IMR-90 (cell line): ENCODE measurements around the gene MGAT5. TPM values are rescaled to one million over a fixed set of nuclear protein-coding genes. Genes with fewer than 3 reads are reported as not detected.

ENCODE experiments used
- ATAC-seq: fragments of 200-7000 bp; cut with Tn5 transposase; 2 replicates; pipeline ENCODE4 v1.9.1; 2020; ENCODE audit warnings: low read depth, mild to moderate bottlenecking, moderate library complexity
- BruUV-seq: library from RNA; stranded (reverse); fragments of 400-500 nt; replicated peaks from 2 replicates; lab custom pipeline; 2021; lab: Mats Ljungman, UMichigan
- CTCF ChIA-PET: fragments of 300-600 bp; formaldehyde crosslinking; extraction: SDS; loops from one replicate; lab custom pipeline; 2021; ENCODE audit warnings: antibody characterized with exemption; lab: Yijun Ruan, JAX
- POLR2A ChIA-PET: fragments of 300-600 bp; sonication (Branson Sonifier 250); formaldehyde crosslinking; loops from one replicate; lab custom pipeline; 2022; ENCODE audit warnings: antibody characterized with exemption; ENCODE audit not compliant: unreplicated experiment; lab: Charles Lee
- DNase-seq: peaks from one replicate; pipeline ENCODE4 v3.0.0; 2013
- H2AFZ ChIP-seq: replicated peaks from 2 replicates; pipeline ENCODE3; 2013; ENCODE audit warnings: low read length, mild to moderate bottlenecking; ENCODE audit not compliant: poor library complexity
- H2AK5ac ChIP-seq: 2 replicates; pipeline ENCODE4 v1.6.1; 2013; ENCODE audit warnings: low read depth, low read length, inconsistent platforms
- H2AK9ac ChIP-seq: replicated peaks from 2 replicates; pipeline ENCODE3; 2013; ENCODE audit warnings: mild to moderate bottlenecking, low read depth, low read length, moderate library complexity; ENCODE audit not compliant: poor library complexity
- H2BK120ac ChIP-seq: 2 replicates; pipeline ENCODE4 v1.6.1; 2013; ENCODE audit warnings: low read depth, low read length, inconsistent platforms
- H2BK15ac ChIP-seq: 3 replicates; pipeline ENCODE4 v1.6.1; 2013; ENCODE audit warnings: low read depth, low read length, inconsistent platforms
- H2BK20ac ChIP-seq: 2 replicates; pipeline ENCODE4 v1.6.1; 2013; ENCODE audit warnings: low read depth, mild to moderate bottlenecking, inconsistent platforms, low read length, moderate library complexity
- H2BK5ac ChIP-seq: 2 replicates; pipeline ENCODE4 v1.6.1; 2013; ENCODE audit warnings: mild to moderate bottlenecking, low read depth, low read length, inconsistent platforms; ENCODE audit not compliant: poor library complexity, severe bottlenecking
- H3K14ac ChIP-seq: replicated peaks from 2 replicates; pipeline ENCODE4 v1.6.1; 2013; ENCODE audit warnings: low read depth, low read length, inconsistent platforms
- H3K18ac ChIP-seq: 2 replicates; pipeline ENCODE4 v1.6.1; 2013; ENCODE audit warnings: low read depth, low read length, control low read depth
- H3K23ac ChIP-seq: 2 replicates; pipeline ENCODE4 v1.6.1; 2013; ENCODE audit warnings: low read depth, low read length, inconsistent platforms
- H3K27ac ChIP-seq: 2 replicates; pipeline ENCODE4 v1.5.1; 2013; ENCODE audit warnings: mild to moderate bottlenecking, control low read depth, low read length; ENCODE audit not compliant: insufficient read depth
- H3K27me3 ChIP-seq: 2 replicates; pipeline ENCODE4 v1.6.1; 2013; ENCODE audit warnings: low read length; ENCODE audit not compliant: control insufficient read depth, insufficient read depth
- H3K36me3 ChIP-seq: 2 replicates; pipeline ENCODE4 v1.6.1; 2013; ENCODE audit warnings: low read length, mixed read lengths; ENCODE audit not compliant: control insufficient read depth, insufficient read depth
- H3K4ac ChIP-seq: 2 replicates; pipeline ENCODE4 v1.6.1; 2013; ENCODE audit warnings: low read depth, low read length, inconsistent platforms
- H3K4me1 ChIP-seq: 2 replicates; pipeline ENCODE4 v1.6.1; 2013; ENCODE audit warnings: low read length, mixed read lengths; ENCODE audit not compliant: control insufficient read depth, insufficient read depth
- H3K4me2 ChIP-seq: 2 replicates; pipeline ENCODE4 v1.6.1; 2013; ENCODE audit warnings: low read depth, mild to moderate bottlenecking, control low read depth, low read length, moderate library complexity
- H3K4me3 ChIP-seq: 2 replicates; pipeline ENCODE4 v1.5.1; 2013; ENCODE audit warnings: low read depth, mild to moderate bottlenecking, control low read depth, low read length, moderate library complexity; ENCODE audit not compliant: insufficient read depth
- H3K56ac ChIP-seq: 2 replicates; pipeline ENCODE4 v1.6.1; 2013; ENCODE audit warnings: low read length, inconsistent platforms; ENCODE audit not compliant: insufficient read depth; ENCODE audit errors: extremely low read depth
- H3K79me1 ChIP-seq, 2 experiments: 2 replicates each; pipeline ENCODE4 v1.6.1; 2013; ENCODE audit warnings: low read length in 2 of 2, inconsistent platforms in 1 of 2, low read depth in 1 of 2
- H3K9ac ChIP-seq: 2 replicates; pipeline ENCODE4 v1.6.1; 2013; ENCODE audit warnings: low read depth, low read length, control low read depth
- H3K9me1 ChIP-seq: 2 replicates; pipeline ENCODE4 v1.6.1; 2013; ENCODE audit warnings: low read length, inconsistent platforms; ENCODE audit not compliant: insufficient read depth
- H3K9me3 ChIP-seq: 2 replicates; pipeline ENCODE4 v1.6.1; 2013; ENCODE audit warnings: low read length; ENCODE audit not compliant: control insufficient read depth, insufficient read depth
- H4K20me1 ChIP-seq: 2 replicates; pipeline ENCODE4 v1.6.1; 2013; ENCODE audit warnings: low read length, inconsistent platforms; ENCODE audit not compliant: insufficient read depth
- H4K5ac ChIP-seq: 2 replicates; pipeline ENCODE4 v1.6.1; 2013; ENCODE audit warnings: mild to moderate bottlenecking, low read depth, low read length, control low read depth
- H4K8ac ChIP-seq, 2 experiments: 2 replicates each; pipeline ENCODE4 v1.6.1; 2013; ENCODE audit warnings: low read depth in 2 of 2, low read length in 2 of 2, control low read depth in 1 of 2, inconsistent platforms in 1 of 2
- H4K91ac ChIP-seq: 2 replicates; pipeline ENCODE4 v1.6.1; 2013; ENCODE audit warnings: low read depth, low read length, inconsistent platforms; ENCODE audit not compliant: insufficient read depth
- BHLHE40 ChIP-seq: fragments of 150-350 bp; IDR thresholded peaks from 2 replicates; pipeline ENCODE4 v1.6.1; 2016; ENCODE audit warnings: mild to moderate bottlenecking, low read depth, low read length
- CEBPB ChIP-seq: IDR thresholded peaks from 2 replicates; pipeline ENCODE4 v1.6.1; 2012; ENCODE audit warnings: low read depth, low read length, improper control_type of control experiment
- CHD1 ChIP-seq: IDR thresholded peaks from 2 replicates; pipeline ENCODE4 v1.6.1; 2012; ENCODE audit warnings: low read depth, low read length, improper control_type of control experiment
- CTCF ChIP-seq: conservative IDR thresholded peaks from 2 replicates; pipeline ENCODE4 v1.5.1; 2012; ENCODE audit warnings: mild to moderate bottlenecking, low read depth, low read length, improper control_type of control experiment
- ELK1 ChIP-seq: fragments of 150-350 bp; IDR thresholded peaks from 2 replicates; pipeline ENCODE4 v1.6.1; 2016; ENCODE audit warnings: low read depth, mild to moderate bottlenecking, low read length, moderate library complexity, borderline replicate concordance
- FOS ChIP-seq: fragments of 150-350 bp; IDR thresholded peaks from 2 replicates; pipeline ENCODE4 v1.6.1; 2016; ENCODE audit warnings: low read depth, low read length
- MAFK ChIP-seq: IDR thresholded peaks from 2 replicates; pipeline ENCODE4 v1.6.1; 2012; ENCODE audit warnings: low read depth, low read length, improper control_type of control experiment
- MAZ ChIP-seq: IDR thresholded peaks from 2 replicates; pipeline ENCODE4 v1.6.1; 2012; ENCODE audit warnings: low read depth, mild to moderate bottlenecking, low read length, improper control_type of control experiment, moderate library complexity, borderline replicate concordance
- MXI1 ChIP-seq: IDR thresholded peaks from 2 replicates; pipeline ENCODE4 v1.6.1; 2012; ENCODE audit warnings: low read depth, mild to moderate bottlenecking, low read length, moderate library complexity, borderline replicate concordance
- NFE2L2 ChIP-seq: fragments of 150-350 bp; IDR thresholded peaks from 2 replicates; pipeline ENCODE4 v1.6.1; 2016; ENCODE audit warnings: low read depth, mild to moderate bottlenecking, low read length
- POLR2A ChIP-seq: IDR thresholded peaks from 2 replicates; pipeline ENCODE4 v1.6.1; 2012; ENCODE audit warnings: mild to moderate bottlenecking, low read depth, low read length
- RAD21 ChIP-seq: IDR thresholded peaks from 2 replicates; pipeline ENCODE4 v1.6.1; 2012; ENCODE audit warnings: low read length, improper control_type of control experiment
- RCOR1 ChIP-seq: IDR thresholded peaks from 2 replicates; pipeline ENCODE4 v1.6.1; 2012; ENCODE audit warnings: mild to moderate bottlenecking, low read length, improper control_type of control experiment; ENCODE audit not compliant: insufficient replicate concordance
- RFX5 ChIP-seq: IDR thresholded peaks from 2 replicates; pipeline ENCODE4 v1.8.0; 2012; ENCODE audit warnings: low read depth, mild to moderate bottlenecking, low read length, moderate library complexity
- SMC3 ChIP-seq: fragments of 150-350 bp; IDR thresholded peaks from 2 replicates; pipeline ENCODE4 v1.6.1; 2016; ENCODE audit warnings: low read depth, mild to moderate bottlenecking, antibody characterized with exemption, low read length, moderate library complexity
- USF2 ChIP-seq: fragments of 150-350 bp; IDR thresholded peaks from 2 replicates; pipeline ENCODE4 v1.6.1; 2017; ENCODE audit warnings: mild to moderate bottlenecking, antibody characterized with exemption, low read length, low read depth
- WGBS, 2 experiments: methylation state at CpG; one replicate each; pipeline versions ENCODE4 v1.1.5 to v1.1.7; 2013; ENCODE audit warnings: missing lambda C conversion rate in 2 of 2; ENCODE audit not compliant: insufficient read length in 1 of 2; ENCODE audit errors: extremely low coverage in 2 of 2; 5-methylcytosine and 5-hydroxymethylcytosine counted together
- dilution Hi-C: fragments of 300-500 bp; cut with HindIII; formaldehyde crosslinking; loops from one replicate; pipeline ENCODE4 v1.14.3; 2018; ENCODE audit warnings: low sequenced_read_pairs; ENCODE audit not compliant: unreplicated experiment
- in situ Hi-C: fragments of 300-500 bp; cut with MboI; formaldehyde crosslinking; loops from 3 replicates; pipeline ENCODE4 v1.14.3; 2019; ENCODE audit warnings: low sequenced_read_pairs, inconsistent platforms, mixed read lengths
- intact Hi-C: fragments of 100-400 bp; cut with micrococcal nuclease; formaldehyde crosslinking; loops from 2 replicates; pipeline ENCODE4 v1.10.0; 2022
- polyA plus RNA-seq, 3 experiments: library from polyadenylated mRNA; depleted of rRNA; stranded (reverse); fragments of >200 nt; gene quantifications; 2 replicates each; pipeline ENCODE4 v1.2.3, GENCODE V29; 2012; ENCODE audit warnings: low replicate concordance in 1 of 3
- total RNA-seq: library from RNA; depleted of rRNA; stranded (reverse); fragments of >200 nt; gene quantifications from 2 replicates; pipeline ENCODE4 v1.2.3, GENCODE V29; 2012

The MGAT5 gene
- total and polyA plus RNA-seq, 2 of the 4 experiments (the other 2 are of a cell fraction): 22.9 to 59.9 TPM

GRCh38 chr2:134502104-134502503, 248.2 kb downstream of the MGAT5 start:
- Histone ChIP-seq H2BK15ac (no peak overlapping the region), H2AFZ (no peak overlapping the region), H3K9me3 (no peaks in the 10 kb centered on the region), H4K20me1 (no peaks in the 10 kb centered on the region), H4K8ac (no peak overlapping the region), H3K4me2 (no peak overlapping the region), H3K79me1 (no peaks in the 10 kb centered on the region), H3K36me3 (no peaks in the 10 kb centered on the region), H3K14ac (no peak overlapping the region), H3K4me1 (no peaks in the 10 kb centered on the region), H3K27ac (no peak overlapping the region), H3K18ac (no peak overlapping the region), H3K23ac (no peak overlapping the region), H2AK5ac (no peak overlapping the region), H3K4ac (no peak overlapping the region), H2AK9ac (no peak overlapping the region), H4K5ac (no peak overlapping the region), H4K91ac (no peak overlapping the region), H3K9ac (no peak overlapping the region), H3K56ac (no peak overlapping the region), H3K27me3 (peaks cover 18% of the 10 kb centered on the region), H3K4me3 (no peak overlapping the region), H2BK120ac (no peak overlapping the region), H2BK5ac (no peak overlapping the region), H2BK20ac (no peak overlapping the region), H3K9me1 (no peaks in the 10 kb centered on the region)
- TF ChIP-seq RCOR1: no peak
- no peak for TF ChIP-seq SMC3
- TF ChIP-seq FOS: no peak
- TF ChIP-seq CTCF: no peak
- TF ChIP-seq POLR2A: no peak
- TF ChIP-seq MAZ: no peak
- no peak for TF ChIP-seq MAFK
- no peak for TF ChIP-seq BHLHE40
- TF ChIP-seq ELK1: no peak
- no peak for TF ChIP-seq CEBPB
- TF ChIP-seq NFE2L2: no peak
- TF ChIP-seq MXI1: no peak
- TF ChIP-seq RFX5: no peak
- no peak for TF ChIP-seq CHD1
- TF ChIP-seq RAD21: no peak
- no peak for TF ChIP-seq USF2
- WGBS, 2 experiments: no CpG with 5 or more reads among the region's 2 CpGs
- POLR2A ChIA-PET: no interaction called here
- BruUV-seq: no TSS peak
- ATAC-seq (no peak), DNase-seq (no peak)
- CTCF ChIA-PET: no interaction called here
- dilution Hi-C loops: no loop called here
- intact Hi-C loops: no loop called here
- in situ Hi-C loops: no loop called here
